Measurements from ENCODE around the gene DPH2. TPM values are rescaled to one million over a fixed set of nuclear protein-coding genes. Genes with fewer than 3 reads are reported as not detected.

The DPH2 gene
- total RNA-seq, 1 donor from 2014 or later: 22.8 TPM

DNA sequence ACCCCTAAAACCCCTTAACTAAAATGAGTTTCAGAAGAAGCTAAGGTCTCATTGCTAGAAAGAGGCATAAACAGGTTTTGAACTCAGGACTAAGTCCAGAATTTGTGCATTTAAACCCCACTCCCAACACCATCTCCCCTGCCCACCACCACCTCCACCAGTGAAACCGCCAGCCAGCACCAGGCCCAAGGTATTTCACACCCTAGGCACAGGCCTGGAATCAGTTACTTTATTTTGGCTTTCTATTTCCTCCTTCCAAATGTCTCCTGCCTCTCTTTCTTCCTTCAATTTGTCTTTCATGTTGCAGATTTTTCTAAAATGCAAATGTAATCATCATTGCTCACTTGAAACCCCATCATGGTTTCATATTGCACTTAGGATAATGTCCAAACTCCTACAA, 24.9 kb upstream of the DPH2 start:
- no peak for DNase-seq (ENCODE audit: low read depth)

DNA sequence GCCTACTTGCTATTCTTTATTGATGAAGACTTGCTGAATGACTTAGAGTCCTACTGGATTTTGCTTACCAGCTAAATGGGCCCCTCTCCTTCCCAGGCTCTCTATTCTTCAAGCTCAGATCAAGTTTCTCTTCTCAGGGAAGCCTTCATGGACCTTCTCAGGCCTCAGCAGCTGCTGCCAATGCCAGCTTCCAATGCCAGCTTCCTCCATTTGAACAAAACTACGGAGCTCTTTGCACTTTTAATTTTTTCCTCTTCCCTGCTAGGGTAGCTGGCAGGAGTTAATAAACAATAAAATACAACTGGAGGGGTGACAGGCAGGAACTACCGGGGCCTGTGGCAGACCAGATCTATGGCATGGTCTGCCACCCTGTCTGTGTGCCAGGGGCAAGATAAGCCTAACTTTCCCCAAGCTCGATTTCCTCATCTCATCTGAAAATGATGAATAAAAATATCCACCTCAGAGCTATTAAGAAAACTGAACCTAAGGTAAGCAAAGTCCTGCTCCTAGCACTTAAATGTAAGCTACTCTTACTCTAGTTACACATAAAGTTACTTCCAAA, 24.1 kb upstream of the DPH2 start:
- DNase-seq (ENCODE audit: low read depth): no peak

DNA sequence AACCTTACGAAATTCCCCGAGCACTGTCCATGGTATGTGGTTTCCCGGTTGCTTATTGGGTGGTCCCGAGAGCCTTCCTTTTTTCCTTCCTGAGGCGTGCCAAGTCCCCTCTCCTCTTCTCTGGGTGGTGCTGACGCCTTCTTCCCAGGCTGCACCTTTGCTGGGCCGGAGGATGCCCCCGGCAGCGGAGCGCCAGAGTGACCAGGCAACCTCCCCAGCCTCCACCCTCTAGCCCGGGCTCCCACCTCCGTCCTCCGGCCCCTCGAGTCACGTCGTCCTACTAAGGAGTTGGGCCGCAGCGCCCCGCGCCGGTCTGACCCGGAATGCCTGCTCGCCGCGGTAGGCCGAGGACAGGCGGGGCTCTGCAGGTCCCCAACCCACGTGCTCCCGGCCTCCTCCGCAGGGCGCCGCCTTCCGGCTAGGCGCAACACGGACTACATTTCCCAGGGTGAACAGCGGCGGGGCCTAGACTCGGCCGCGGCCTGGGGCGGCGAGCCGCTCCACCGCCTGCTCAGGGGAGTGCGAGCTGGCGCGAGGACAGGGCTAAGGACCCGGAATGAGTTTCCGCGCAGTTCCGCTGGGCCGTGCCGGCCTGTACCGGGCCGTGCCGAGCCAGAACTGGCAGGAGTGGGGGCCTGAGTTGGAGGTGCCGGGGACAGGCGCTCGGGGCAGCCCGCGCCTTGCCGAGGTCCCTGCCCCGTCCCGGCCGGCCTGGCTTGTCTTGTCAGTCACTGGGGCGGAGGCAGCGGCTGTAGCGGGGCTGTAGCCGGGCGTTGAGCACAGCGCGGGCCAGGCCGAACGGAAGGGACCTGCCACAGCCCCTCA, 23.4 kb upstream of the DPH2 start, which contains the start of gene IPO13:
TSS of gene IPO13 (plus strand) at position 715 of the 825 bp plus-strand sequence. CDS start 651 bp downstream, outside the sequence.
- DNase-seq (ENCODE audit: low read depth): peak; percentile 88

DNA sequence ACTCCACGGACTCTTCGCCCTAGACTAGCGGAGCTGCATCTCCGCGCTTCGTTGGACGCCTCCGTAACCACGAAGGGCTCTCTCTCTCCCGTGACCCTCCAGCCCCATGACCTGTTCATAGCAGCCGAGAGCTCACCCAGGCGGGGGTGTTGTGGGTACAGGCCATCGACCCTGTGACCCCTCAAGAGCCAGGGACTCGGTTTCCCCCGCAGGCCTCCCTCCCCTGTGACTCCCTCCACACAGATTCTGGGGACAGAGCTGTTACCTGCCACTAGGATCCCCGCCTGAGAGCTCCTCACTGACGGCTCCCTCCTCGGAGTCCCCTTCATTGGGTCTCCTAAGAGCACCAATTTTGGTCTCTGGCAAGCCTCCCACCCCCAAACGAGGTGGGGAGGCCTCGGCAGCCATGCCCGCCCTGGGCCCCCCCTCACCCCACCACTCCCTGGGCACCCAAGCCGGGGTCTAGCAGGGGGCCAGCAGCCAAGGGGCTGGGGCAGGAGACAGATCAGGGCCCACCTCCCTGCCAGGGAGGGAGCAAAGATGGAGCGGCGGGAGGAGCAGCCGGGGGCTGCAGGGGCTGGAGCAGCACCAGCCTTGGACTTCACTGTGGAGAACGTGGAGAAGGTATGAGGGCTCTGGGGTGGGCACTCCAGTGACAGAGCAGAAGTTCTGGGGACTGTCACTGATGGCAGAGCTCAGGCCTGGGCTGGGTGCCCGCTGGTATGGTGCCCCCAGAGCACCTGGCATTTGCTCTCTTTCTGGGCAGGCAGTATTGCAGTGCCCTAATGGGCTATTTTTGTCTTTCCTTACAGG, 22.5 kb upstream of the DPH2 start:
- DNase-seq (ENCODE audit: low read depth): no peak

DNA sequence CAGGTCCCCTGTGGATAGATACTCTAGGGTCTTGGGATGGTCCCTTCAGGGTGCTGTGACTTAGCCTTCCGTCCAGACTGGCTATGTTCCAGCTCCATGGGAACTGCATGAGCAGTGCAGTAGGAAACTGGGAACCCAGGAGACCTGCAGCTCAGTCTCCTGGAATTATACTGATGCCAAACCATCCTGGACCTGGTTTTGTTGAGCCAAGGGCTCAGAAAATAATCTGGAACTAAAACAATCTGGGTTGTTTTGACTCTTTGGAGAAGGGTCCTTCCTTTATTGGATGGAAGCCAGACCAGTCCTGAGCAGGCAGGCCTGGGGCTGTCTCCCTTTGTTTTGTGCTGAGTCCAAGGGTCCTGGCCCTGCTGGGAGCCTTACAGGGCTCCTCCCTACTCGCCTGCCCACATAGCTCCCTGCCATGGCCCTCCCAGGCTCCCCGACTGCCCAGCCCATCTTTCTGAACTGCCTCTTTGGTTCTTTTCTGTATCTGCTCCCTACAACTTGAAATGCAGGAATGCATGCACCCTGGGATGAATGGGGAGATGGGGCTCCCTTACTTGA, 21.9 kb upstream of the DPH2 start:
- DNase-seq (ENCODE audit: low read depth): no peak

DNA sequence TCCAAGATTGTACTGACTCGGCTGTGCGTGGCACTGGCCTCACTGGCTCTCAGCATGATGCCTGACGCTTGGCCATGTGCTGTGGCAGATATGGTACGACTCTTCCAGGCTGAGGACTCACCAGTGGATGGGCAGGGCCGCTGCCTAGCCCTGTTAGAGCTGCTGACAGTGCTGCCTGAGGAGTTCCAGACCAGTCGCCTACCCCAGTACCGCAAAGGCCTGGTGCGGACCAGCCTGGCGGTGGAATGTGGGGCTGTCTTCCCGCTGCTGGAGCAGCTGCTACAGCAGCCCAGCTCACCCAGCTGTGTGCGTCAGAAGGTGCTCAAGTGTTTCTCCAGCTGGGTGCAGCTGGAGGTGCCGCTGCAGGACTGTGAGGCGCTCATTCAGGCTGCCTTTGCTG, 20.1 kb upstream of the DPH2 start:
- no peak for DNase-seq (ENCODE audit: low read depth)

DNA sequence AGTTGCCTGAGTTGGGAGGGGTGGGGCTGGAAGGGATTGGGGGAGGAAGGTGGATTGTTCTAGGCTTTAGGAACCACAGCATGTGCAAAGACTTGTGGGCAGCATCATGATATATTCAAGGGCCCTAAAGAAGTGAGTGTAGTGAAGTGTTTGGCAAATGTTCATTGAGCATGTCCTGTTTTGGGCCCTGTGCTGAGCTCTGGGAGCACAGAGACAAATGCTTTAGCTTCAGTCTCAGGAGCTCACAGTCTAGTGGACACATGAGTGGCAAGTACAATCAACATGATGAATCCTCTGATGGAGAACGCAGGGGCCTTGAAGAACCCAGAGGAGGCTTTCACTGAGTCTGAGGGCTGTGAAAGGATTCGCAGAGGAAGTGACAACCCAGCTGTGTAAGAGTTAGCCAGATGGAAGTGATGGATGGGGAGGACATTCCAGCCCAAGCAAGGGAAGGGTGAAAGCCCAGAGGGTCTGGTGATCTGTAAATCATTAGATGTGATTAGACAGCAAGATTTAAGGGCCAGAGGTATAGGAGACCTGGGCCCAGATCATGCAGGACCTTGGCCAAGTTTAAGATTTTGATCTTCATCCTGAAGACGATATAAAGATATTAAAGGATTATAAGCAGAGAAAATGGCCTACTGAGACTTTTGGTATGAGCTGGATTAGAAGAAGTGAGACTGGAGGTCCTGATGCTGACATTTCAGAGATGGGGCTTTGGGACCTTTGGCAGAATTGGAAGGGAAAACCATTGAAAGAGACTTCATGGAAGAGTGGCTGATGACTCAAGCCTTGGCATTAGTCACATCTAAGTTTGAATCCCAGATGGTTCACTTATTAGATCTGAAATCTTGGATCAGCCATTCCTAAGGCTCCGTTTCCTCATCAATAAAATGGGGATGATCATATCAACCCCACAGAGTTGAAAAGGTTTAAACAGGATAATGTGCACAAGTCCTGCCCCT, 18.5 kb upstream of the DPH2 start:
- peak; percentile 89 for DNase-seq (ENCODE audit: low read depth)

DNA sequence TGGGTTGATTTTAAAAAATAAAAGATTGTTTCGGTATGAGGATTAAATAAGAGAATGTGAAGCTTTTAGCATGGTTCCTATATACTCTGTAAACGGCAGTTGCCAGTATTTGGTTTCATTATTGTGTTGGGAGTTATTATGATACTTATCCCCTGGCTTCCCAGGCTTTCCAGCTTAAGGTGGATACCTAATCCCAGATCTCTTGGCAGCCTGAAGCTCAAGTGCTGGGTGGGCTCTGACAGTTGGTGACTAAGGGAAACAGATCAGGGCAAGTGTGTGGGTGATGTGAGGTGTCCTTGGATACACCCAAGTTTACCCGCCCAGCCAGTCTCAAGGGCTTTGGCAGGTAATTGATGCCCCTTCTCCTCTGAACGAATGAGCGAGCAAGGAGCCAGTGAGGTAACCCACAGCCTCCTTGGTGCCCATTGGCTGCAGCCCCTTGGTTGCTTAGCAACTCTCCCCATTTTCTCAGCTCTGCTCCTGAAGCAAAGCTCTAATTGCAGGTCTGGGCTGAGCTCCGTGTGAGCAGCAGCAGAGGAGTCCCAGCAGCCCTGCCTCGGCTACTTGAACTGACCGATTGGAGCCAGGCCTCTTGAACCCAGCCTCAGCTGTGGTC, 17.0 kb upstream of the DPH2 start:
- DNase-seq (ENCODE audit: low read depth): no peak

DNA sequence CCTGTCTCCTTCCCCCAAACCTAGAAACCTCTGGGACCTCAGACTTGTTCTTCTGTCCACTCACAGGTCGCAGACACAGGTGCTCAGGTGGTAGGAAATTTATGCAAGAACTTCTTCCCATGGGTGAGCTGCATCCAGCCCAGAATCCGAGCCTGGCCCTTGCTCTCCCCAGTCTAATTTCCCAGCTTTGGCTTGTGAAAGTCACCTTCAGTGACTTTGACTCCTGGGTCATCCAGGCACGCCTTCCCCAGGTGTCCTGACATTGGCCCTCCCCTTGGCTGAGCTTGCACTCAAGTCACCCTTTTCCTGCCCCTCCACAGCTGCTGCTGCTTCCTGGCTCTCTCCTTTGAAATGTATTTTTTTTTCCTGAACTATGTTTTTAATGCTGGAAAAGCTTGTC, 16.4 kb upstream of the DPH2 start:
- no peak for DNase-seq (ENCODE audit: low read depth)

DNA sequence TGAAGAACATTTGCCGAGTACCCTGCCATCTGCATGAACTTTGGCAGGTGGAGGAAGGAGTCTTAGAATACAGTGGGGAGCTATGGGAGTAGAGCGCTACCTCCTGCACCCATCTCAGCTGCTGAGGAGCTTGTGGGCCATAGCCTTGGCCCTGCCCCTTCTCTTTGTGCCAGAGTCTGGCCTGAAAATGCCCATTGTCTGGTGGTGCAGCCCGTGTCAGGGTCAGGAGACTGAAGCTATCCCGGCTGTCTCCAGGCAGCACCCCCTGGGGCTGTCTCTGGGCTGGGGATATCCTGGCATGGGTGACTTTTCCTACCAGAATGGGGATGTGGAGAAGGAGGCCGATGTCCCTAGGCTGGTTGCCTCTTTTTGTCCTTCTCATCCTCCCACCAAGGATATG, 15.8 kb upstream of the DPH2 start:
- no peak for DNase-seq (ENCODE audit: low read depth)

DNA sequence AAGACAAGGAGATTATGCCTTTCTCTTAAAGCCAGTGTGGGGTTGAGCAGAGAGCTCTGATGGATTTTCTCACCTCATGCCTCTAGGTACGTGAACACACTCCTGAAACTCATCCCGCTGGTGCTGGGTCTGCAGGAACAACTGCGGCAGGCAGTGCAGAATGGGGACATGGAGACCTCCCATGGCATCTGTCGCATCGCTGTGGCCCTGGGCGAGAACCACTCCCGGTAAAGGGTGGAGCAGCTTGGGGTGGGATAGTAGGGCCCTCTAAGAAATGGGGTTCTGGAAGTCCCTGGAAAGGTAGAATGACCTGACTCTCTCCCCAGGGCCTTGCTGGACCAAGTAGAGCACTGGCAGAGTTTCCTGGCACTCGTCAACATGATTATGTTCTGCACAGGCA, 13.6 kb upstream of the DPH2 start:
- no peak for DNase-seq (ENCODE audit: low read depth)

DNA sequence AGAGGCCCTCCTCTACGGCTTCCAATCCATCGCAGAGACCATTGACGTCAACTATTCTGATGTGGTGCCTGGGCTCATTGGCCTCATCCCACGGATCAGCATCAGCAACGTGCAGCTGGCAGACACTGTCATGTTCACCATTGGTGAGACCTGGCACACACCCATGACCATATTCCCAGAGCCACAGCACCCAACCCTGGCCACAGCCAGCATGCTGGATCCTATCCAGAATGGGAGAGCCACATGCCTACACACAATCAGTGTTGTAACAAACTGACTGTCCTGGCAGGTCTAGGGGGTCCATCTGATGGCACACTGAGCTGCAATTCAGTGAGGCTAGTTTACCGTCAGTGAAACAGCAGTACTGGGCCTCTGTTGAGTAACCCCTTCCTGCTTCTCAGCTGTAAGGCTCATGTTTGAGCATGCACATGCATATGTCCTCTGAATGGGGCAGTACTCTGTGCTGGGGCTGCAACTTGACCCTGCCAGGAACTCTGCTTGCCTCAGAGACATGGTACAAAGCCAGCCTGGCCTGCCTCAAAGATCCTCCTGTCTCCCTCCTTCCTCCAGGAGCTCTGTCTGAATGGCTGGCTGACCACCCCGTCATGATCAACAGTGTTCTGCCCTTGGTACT, 12.3 kb upstream of the DPH2 start:
- DNase-seq (ENCODE audit: low read depth): no peak

DNA sequence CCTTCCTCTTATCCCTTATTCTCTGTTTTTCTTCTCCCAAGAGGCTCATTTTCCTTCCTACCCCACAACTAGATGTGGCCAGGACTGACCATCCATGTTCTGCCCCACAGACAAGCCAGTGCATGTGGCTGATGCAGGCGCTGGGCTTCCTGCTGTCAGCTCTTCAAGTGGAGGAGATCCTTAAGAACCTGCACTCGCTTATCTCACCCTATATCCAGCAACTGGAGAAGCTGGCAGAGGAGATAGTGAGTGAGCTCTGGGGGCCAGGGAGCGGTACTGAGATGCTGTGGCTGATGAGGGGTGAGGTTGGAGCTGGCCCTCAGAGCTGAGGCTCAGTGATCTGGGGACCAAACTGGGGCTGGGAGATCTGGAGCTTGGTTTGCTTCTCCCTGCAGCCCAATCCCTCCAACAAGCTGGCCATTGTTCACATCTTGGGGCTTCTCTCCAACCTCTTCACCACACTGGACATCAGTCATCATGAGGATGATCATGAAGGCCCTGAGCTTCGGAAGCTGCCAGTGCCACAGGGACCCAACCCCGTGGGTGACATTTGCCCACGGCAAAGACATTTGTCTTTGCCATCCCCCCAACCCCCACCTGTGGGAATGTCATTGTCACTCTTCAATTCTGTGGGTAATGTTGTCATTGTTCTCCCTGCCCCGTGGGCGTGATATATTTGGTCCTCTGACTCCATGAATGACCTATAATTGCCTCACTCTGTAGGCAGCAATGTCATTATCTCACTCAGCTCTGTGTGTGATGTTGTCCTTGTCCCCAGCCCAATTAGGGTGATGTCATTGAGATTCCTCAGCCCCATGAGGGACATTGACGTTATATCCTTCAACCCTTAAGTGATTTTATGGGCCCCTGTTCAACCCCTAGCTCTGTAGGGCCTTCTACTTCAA, 11.2 kb upstream of the DPH2 start:
- DNase-seq (ENCODE audit: low read depth): no peak

DNA sequence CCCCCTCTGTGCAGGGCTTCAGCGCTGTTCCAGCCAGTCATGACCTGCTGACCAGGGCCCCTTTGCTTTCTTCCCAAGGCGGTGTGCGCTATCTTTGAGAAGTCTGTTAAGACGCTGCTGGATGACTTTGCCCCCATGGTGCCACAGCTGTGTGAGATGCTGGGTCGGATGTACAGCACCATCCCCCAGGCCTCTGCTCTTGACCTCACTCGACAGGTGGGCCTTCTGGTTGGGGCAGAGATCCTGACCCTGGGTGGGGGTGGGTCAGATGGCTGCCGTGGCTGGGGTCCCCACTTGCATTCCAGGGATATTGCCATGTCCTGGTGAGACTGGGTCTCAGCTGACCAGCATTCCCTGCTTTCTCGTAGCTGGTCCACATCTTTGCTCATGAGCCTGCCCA, 9.0 kb upstream of the DPH2 start:
- DNase-seq (ENCODE audit: low read depth): no peak

DNA sequence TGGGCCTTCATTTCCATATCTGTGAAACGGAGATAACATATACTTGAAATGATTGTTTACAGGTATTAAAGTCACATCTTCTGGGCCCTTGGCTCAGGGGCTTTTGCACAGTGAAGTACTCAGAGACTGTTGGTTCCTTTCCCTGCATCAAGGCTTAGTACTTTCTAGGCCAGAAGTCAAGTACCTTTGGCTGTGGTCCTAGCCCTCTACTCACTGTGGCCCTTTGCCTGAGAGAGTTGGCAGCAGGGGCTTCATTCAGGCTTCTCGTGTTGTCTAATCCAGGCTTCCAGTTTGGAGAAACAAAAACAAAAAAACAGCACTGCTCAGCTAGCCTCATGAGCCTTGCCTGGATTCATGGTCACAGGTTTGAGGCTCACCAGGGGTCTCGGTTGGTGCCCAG, 8.1 kb upstream of the DPH2 start:
- no peak for DNase-seq (ENCODE audit: low read depth)

DNA sequence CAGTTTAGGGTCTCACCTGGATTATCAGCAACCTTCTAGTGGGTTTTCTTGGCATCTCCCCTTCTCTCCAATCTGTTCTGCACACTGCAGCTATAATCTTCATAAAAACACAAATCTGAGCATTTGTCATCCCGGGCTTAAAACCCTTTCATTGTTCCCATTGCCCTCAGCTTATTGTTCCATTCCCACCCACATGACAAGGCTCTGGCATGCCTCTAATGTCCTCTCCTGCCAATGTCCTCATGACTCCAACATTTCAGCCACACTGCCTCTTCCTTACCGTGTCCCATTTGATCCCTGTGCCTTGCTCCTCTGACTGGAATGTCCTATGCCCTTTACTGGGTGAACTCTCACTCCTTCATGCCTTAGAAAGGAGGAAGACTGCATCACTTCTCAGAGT, 7.5 kb upstream of the DPH2 start:
- DNase-seq (ENCODE audit: low read depth): no peak

DNA sequence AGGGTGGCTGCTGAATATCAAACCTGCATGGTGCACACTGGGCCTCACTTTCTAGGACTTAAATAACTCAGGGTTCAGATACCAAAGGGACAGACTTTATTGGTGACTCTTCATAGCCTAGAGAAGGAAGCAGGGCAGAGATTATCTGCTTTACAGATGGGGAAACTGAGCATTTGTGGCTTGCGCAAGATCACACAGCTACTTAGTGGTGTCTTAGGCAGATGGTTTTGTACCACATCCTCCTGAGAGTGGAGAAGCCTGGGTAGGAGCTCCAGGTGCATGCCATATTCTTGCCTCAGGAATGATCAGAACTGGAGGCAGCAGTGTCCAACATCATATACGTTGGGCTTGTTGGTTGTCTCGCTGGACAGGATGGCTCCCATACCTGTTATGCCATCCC, 6.8 kb upstream of the DPH2 start:
- no peak for DNase-seq (ENCODE audit: low read depth)

DNA sequence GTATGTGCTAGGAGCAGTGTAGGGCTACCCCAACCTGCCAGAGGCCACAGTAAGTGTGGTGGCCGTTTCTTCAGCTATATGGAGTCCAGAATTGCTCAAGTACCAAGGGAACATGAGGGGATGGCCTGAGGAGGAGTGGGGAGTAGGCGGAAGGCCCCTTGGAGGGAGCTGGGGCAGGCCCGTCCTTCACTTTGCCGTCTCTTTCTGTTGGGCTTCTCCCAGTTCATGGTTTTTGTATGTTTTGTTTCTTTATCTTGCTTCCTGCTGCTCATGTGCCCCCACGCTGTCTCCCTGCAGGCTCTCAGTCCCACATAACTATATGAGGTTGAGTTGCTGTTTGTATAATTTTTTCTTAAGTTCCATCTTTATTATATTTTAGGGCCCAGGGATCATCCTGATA, 5.9 kb upstream of the DPH2 start:
- no peak for DNase-seq (ENCODE audit: low read depth)

DNA sequence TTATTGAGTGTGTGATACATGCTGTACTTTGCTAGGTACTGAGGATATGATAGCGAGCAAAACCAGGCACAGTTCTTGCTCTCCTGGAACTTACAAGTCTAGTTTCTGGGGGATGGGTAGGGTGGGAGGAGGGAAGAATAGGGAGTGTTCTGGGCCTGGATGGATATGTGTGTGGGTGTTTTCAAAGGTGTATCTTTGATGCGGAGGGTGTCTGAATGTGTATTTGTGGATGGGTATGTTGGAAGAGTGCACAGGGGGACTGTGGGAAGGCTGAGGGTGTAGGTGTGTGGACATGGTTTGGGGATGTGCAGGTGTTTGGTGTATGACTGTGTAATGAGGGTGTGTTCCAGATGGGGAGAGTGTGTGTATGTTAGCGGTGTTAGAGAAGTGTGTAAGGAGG, 4.5 kb upstream of the DPH2 start:
- no peak for DNase-seq (ENCODE audit: low read depth)

All from renal cortical epithelial cell (primary cell).